ENCODE measurements around the gene HP1BP3.
A peak's percentile ranks its signal among the peaks of the same experiment; 100 is the strongest.
"Not testable (repeated sequence)": the region's sequence is repeated elsewhere in the genome, so short reads cannot be mapped to it uniquely, and the experiment has no call there.

Gene HP1BP3

DNA sequence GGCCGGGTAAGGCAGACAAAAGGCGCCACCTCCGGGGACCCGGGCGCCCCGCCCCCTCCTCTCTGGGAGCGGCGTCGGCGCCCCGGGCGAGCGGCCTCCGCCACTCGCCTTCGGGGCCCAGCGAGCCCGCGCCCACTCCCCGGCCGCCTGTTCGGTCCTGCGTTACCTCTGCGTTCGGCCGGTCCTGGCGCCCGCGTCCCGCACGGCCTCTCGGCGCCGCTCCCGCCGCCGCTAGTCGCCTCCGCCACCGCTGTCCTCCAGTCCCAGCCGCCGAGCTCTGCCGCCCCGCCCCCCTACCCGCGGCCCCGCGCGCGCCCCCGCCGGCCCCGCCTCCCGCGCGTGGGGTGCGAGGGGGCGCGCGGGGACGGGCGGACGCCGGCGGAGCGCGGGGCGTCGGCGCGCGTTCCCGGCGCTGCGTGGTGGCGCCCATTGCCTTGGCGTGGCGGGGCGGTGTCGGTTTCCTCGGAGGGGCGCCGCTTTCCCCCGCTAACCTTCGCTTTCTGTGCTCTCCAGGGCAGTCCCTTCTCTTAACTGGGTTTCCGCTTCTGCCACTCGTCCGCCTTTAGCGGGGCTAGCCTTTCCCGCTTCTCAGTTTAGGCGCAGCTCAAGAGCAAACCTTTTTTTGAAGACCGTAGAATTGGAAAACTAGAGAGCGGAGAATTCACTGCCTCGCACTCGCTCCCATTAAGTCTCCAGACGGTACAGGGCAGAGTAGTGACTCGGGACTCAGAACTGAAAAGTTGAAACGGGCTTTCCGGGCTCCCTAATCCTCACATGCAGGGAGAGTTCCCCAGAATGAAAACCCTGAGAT is at the start of gene HP1BP3:
TSS of gene HP1BP3 (minus strand) at position 279 of the 811 bp plus-strand sequence. CDS start 6,867 bp downstream, outside the sequence.
- DNase-seq: peak in 1 of 2 experiments; percentile 68

GRCh38 chr1:20836230-20836629 is 49.1 kb upstream of the HP1BP3 start:
- no peak for DNase-seq

- no peak for DNase-seq
Observed at GRCh38 chr1:20834780-20835179, 47.7 kb upstream of the HP1BP3 start.

GRCh38 chr1:20834192-20834591 is 47.1 kb upstream of the HP1BP3 start:
- DNase-seq: no peak

DNA sequence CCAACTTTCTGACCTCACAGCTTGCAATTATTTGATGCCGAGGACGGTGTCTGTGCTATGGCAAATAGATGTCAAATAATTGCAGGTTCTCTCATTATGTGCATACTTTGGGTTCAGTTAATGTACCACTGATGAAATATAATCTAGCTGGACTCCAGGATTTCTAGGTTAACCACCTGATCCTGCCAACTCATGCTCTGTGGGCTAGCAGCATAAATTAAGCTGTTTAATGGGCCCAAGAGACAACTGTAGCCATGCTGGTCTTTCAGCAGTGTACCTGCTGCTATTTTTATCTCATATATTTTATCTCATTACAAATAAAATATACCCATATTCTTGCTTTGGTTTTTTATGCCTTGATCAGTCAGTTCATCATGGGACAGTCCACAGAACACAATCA is 43.3 kb upstream of the HP1BP3 start:
- DNase-seq: no peak

GRCh38 chr1:20829946-20830345 is 42.8 kb upstream of the HP1BP3 start:
- no peak for DNase-seq

- no peak for DNase-seq
Observed at GRCh38 chr1:20829531-20829930, 42.4 kb upstream of the HP1BP3 start.

DNA sequence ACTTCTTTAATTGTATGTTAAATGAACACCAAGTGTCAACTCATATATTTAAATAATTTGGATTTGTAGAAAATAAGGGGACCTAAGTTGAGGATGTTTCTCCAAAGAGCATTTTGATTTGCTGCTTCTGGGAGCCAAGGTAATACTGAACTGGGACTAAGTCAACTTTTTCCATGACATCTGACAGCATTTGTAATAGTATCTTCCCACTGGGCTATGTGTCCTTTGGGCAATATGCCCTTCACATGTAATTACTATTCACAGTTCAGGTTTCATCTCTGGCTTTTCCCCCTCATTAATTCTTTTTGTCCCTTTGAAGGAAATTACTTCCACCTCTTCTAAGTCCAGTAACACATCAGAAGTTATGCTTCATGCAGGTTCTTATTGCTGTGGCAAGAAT is 36.7 kb upstream of the HP1BP3 start:
- DNase-seq: no peak

GRCh38 chr1:20821466-20821865 is 34.4 kb upstream of the HP1BP3 start:
- DNase-seq: no peak

GRCh38 chr1:20819818-20820217 is 32.7 kb upstream of the HP1BP3 start:
- no peak for DNase-seq

DNA sequence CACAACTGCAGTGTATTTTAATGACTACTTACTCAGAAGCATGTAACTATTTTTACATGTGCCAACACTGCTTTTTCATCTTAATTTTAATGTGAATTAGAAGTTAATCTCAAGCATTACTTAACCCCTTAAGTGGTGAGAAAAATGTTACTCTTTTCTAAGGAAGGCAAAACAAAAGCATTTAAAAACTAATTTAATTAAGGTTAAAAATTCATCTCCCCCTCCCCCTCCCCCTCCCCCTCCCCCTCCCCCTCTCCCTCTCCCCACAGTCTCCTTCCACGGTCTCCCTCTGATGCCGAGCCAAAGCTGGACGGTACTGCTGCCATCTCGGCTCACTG is 27.4 kb upstream of the HP1BP3 start:
- no peak for DNase-seq

DNA sequence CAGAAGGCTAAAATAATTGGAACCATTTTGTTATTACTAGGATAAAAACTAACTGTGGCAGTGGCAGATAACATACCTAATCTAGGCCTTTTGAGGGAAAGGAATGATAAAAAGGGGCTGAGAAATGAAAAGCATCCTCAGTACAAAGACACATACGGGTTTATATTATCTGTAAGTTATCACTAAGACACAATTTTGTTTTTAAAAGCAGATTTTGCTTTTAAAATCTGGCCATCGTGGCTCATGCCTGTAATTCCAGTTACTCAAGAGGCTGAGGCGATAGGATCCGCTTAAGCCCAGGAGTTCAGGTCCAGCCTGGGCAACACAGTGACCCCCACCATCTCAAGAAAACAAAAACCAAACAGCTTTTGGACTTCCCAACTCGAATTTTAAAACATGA is 24.8 kb upstream of the HP1BP3 start:
- DNase-seq: no peak

GRCh38 chr1:20793236-20793635 is 6.1 kb upstream of the HP1BP3 start:
- no peak for DNase-seq

GRCh38 chr1:20792196-20792595 is 5.1 kb upstream of the HP1BP3 start:
- no peak for DNase-seq

DNA sequence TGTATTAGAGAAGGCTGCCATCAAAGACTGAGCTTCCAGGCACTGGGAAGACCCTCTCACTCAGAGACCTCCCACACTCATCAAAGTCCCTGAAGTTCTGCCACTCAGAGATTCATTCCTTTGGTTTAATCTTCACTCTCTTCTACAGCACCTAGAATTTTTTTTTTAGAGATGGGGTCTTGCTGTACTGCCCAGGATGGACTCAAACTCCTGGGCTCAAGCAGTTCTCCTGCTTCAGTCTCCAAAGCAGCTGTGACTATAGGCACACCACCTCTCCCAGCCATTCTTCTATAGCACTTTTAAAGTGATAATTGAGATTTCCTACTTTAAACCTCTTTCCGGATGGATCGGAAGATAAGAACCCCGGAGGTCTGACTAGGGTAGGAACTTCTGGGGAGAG is 3.7 kb upstream of the HP1BP3 start:
- DNase-seq: no peak

DNA sequence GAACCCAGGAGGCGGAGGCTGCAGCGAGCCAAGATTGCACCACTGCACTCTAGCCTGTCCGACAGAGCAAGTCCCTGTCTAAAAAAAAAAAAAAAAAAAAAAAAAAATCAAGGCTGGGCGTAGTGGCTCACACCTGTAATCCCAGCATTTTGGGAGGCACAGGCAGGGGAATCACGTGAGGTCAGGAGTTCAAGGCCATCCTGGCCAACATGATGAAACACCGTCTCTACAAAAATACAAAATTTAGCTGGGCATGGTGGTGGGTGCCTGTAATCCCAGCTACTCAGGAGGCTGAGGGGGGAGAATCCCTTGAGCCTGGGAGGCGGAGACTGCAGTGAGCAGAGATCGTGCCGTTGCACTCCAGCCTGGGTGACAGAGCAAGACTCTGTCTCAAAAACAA is 2.5 kb upstream of the HP1BP3 start:
- DNase-seq: not testable (repeated sequence)

DNA sequence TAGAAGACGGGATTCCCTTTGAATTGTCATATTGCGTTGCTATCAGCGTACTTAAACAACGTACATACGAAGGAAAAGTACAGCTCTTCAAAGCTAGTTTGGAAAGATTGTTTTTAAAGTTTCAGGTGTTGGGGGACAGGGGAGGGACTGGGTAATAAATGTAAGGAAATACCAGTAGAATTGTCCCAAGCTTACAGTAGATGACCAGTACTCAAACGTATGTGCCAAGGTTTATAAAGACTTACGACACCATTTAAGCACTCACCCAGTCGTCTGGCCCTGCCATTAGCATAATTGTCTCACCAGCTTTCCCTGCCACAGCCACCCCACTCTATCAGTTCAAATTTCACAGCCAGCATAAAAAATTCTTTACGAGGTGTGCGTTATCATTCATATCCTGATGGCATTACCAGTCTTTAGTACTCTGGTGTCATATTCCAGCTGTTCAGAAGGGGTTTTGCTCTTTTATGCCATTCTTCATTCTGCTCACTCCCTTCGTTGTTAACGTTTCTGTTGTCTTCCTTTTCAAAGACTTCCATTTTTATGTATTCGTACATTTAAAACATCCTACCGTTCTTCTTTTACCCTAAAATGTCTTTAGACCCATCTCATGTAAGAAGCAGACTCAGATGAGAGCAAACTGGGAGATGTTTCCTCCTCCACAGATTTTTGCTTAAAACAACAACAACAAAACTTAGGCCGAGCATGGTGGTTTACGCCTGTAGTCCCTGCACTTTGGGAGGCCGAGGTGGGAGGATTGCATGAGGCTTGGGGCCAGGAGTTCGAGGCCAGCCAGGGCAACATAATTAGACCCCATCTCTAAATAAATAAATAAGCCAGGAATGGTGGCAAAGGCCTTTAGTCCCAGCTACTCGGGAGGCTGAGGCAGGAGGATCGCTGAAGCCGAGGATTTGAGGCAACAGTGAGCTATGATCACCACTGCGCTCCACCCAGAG is 1.0 kb upstream of the HP1BP3 start:
- DNase-seq: no peak

DNA sequence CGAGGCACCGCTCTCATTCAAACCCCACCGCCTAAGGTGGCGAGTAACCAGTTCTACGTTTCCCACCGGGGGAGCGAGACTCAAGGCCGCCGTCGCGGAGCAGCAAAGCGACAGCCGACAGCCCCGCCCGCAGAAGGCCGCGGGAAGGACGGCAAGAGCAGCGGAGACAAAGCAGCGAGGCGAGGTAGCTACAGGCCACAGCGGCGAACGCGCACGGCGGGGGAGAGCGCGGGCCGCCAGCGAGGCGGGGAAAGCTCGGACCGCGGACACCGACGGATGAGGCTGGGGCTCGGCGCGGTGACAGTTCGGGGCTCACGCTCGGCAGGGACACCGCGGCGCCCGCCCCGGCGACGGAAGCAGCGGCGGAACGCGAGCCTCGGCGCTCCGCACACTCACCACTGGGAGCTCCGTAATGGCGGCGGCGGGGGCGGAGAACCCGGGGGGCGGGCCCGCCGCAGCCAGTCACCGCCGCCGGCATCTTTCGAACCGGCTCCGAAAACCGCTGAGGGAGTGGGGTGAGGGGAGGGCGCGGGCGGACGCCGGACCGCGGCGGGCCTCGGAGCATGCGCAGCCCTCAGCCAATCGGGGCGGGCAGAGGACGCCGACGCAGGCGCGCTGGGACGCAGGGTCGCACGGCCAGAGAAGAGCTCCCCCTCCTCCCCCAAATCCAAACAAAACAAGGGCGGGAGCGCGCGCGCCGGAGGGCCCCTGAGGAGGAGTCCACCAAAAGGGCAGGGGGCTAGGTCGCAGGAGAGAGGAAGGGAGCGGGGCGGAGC is 666 bp downstream of the HP1BP3 start:
- DNase-seq: peak; percentile 67 to 91

DNA sequence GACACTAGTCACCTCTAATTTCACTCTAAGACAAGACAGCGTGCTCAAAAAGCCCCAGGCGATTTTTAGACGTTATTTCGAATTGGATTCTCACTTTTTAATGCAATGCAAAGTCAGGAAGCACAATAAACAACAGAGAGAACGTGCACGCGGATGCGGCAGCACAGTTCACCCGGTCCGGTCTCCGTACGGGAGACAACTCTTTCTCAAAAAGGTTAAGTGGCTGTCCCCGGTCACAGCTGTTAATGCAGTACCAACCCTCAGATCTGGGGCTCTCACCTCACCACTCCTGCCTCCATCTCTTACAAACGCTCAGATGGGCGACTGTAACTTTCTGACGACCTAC is 1.2 kb downstream of the HP1BP3 start:
- no peak for DNase-seq

DNA sequence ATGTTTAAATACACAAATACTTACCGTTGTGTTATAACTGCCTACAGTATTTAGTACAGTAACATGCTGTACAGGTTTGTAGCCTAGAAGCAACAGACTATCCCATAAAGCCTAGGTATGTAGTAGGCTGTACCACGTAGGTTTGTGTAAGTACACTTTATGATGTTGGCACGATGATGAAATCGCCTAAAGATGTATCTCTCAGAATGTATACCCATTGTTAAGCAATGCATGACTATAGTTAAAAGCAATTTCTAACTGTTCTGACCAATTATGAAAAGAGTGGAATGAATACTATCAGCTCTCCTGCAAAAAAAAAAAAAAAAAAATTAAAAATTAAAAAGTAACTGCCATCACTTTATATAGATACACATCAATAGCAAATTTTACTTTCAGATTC is 11.4 kb downstream of the HP1BP3 start:
- no peak for DNase-seq

GRCh38 chr1:20771780-20772179 is 15.3 kb downstream of the HP1BP3 start:
- DNase-seq: no peak

DNA sequence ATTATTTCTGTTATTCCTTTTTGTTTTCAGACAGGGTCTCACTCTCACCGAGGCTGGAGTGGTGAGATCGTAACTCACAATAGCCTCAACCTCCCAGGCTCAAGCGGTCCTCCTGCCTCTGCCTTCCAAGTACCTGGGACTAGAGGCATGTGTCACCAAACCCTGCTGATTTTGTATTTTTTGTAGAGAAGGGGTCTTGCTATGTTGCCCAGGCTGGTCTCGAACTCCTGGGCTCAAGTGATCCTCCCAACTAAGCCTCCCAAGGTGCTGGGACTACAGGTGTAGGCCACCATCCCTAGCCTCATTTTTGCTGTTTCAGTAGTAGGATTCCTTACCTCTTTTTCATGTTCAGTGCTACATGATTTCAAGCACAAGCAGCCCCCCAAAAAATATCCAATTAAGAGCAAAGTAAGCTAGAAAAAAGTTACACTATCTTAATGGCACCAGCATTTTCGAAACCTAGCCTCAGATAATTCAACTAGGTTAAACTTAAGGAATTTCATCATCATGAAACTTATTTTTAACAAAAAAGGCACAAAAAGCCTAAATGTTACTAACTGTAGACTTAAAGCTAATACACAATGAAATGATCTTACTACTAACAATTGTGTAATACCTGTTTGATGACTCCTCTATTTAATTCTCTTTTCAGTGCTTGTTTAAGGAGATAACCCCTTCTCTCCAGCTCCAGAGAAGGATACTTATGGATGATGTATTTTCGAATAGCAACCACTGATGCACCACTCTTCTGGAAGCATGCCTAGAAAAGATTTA is 16.6 kb downstream of the HP1BP3 start:
- DNase-seq: no peak

DNA sequence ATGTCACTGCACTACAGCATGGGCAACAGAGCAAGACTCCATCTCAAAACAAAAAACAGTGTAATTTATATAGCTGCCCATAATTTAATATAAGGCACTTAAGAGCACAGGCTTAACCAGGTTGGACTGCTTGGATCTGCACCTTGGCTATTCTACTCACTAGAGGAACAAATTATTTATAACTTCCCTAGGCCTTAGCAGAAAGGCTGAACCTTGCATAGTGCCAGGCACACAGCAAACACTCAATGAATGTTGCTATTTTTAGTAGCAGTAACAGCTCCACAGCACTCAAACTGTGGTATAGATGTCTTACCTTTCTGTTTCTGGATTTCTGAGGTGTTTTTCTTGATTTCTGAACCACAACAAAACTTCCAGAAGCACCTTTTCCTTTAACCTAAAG is 19.8 kb downstream of the HP1BP3 start:
- DNase-seq: no peak
